A673 (cell line): ENCODE measurements around the gene TNNI3.

ENCODE experiments used
- CTCF ChIP-seq: fragments of 300-800, 200-600 bp; sonication (generic); conservative IDR thresholded peaks from 2 replicates; pipeline ENCODE4 v1.5.1; 2017; ENCODE audit warnings: low read depth, mild to moderate bottlenecking, antibody characterized with exemption, low read length, moderate library complexity, mixed read lengths
- EZH2 ChIP-seq: fragments of 200-600 bp; sonication (generic); IDR thresholded peaks from 2 replicates; pipeline ENCODE4 v1.6.1; 2017; ENCODE audit warnings: borderline replicate concordance, low read depth, mild to moderate bottlenecking, mixed read lengths, antibody characterized with exemption, low read length; ENCODE audit not compliant: poor library complexity, severe bottlenecking

DNA sequence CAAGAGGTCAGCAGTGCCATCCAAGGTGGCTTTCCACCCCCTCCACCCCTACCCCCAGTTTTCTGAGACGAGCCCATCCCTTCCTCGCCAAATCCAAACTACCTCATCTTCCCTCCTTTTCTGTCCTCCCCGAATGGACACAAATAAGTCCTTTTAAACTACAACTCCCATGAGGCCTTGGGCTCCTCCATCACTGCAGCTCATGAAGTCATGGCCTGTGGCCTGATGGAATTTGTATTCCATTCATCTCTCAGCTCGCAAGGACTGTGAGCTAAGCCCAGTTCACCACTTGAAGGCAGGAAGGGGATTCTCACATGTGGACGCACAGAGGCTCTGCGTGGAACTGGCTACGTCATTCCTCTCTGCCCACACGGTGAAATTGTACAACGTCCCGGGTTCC lies 39.3 kb upstream of the TNNI3 start:
- TF ChIP-seq CTCF (no peak), EZH2 (no peak)
